IMR-90 (cell line): ENCODE data around the gene RFTN1. TPM values are rescaled to one million over a fixed set of nuclear protein-coding genes. Genes with fewer than 3 reads are reported as not detected.

ENCODE experiments used
- ATAC-seq: fragments of 200-7000 bp; cut with Tn5 transposase; 2 replicates; pipeline ENCODE4 v1.9.1; 2020; ENCODE audit warnings: low read depth, mild to moderate bottlenecking, moderate library complexity
- BruUV-seq: library from RNA; stranded (reverse); fragments of 400-500 nt; replicated peaks from 2 replicates; lab custom pipeline; 2021; lab: Mats Ljungman, UMichigan
- CTCF ChIA-PET: fragments of 300-600 bp; formaldehyde crosslinking; extraction: SDS; loops from one replicate; lab custom pipeline; 2021; ENCODE audit warnings: antibody characterized with exemption; lab: Yijun Ruan, JAX
- POLR2A ChIA-PET: fragments of 300-600 bp; sonication (Branson Sonifier 250); formaldehyde crosslinking; loops from one replicate; lab custom pipeline; 2022; ENCODE audit warnings: antibody characterized with exemption; ENCODE audit not compliant: unreplicated experiment; lab: Charles Lee
- DNase-seq: peaks from one replicate; pipeline ENCODE4 v3.0.0; 2013
- H2AFZ ChIP-seq: replicated peaks from 2 replicates; pipeline ENCODE3; 2013; ENCODE audit warnings: low read length, mild to moderate bottlenecking; ENCODE audit not compliant: poor library complexity
- H2AK5ac ChIP-seq: 2 replicates; pipeline ENCODE4 v1.6.1; 2013; ENCODE audit warnings: low read depth, low read length, inconsistent platforms
- H2AK9ac ChIP-seq: replicated peaks from 2 replicates; pipeline ENCODE3; 2013; ENCODE audit warnings: mild to moderate bottlenecking, low read depth, low read length, moderate library complexity; ENCODE audit not compliant: poor library complexity
- H2BK120ac ChIP-seq: 2 replicates; pipeline ENCODE4 v1.6.1; 2013; ENCODE audit warnings: low read depth, low read length, inconsistent platforms
- H2BK15ac ChIP-seq: 3 replicates; pipeline ENCODE4 v1.6.1; 2013; ENCODE audit warnings: low read depth, low read length, inconsistent platforms
- H2BK20ac ChIP-seq: 2 replicates; pipeline ENCODE4 v1.6.1; 2013; ENCODE audit warnings: low read depth, mild to moderate bottlenecking, inconsistent platforms, low read length, moderate library complexity
- H2BK5ac ChIP-seq: 2 replicates; pipeline ENCODE4 v1.6.1; 2013; ENCODE audit warnings: mild to moderate bottlenecking, low read depth, low read length, inconsistent platforms; ENCODE audit not compliant: poor library complexity, severe bottlenecking
- H3K14ac ChIP-seq: replicated peaks from 2 replicates; pipeline ENCODE4 v1.6.1; 2013; ENCODE audit warnings: low read depth, low read length, inconsistent platforms
- H3K18ac ChIP-seq: 2 replicates; pipeline ENCODE4 v1.6.1; 2013; ENCODE audit warnings: low read depth, low read length, control low read depth
- H3K23ac ChIP-seq: 2 replicates; pipeline ENCODE4 v1.6.1; 2013; ENCODE audit warnings: low read depth, low read length, inconsistent platforms
- H3K27ac ChIP-seq: 2 replicates; pipeline ENCODE4 v1.5.1; 2013; ENCODE audit warnings: mild to moderate bottlenecking, control low read depth, low read length; ENCODE audit not compliant: insufficient read depth
- H3K27me3 ChIP-seq: 2 replicates; pipeline ENCODE4 v1.6.1; 2013; ENCODE audit warnings: low read length; ENCODE audit not compliant: control insufficient read depth, insufficient read depth
- H3K36me3 ChIP-seq: 2 replicates; pipeline ENCODE4 v1.6.1; 2013; ENCODE audit warnings: low read length, mixed read lengths; ENCODE audit not compliant: control insufficient read depth, insufficient read depth
- H3K4ac ChIP-seq: 2 replicates; pipeline ENCODE4 v1.6.1; 2013; ENCODE audit warnings: low read depth, low read length, inconsistent platforms
- H3K4me1 ChIP-seq: 2 replicates; pipeline ENCODE4 v1.6.1; 2013; ENCODE audit warnings: low read length, mixed read lengths; ENCODE audit not compliant: control insufficient read depth, insufficient read depth
- H3K4me2 ChIP-seq: 2 replicates; pipeline ENCODE4 v1.6.1; 2013; ENCODE audit warnings: low read depth, mild to moderate bottlenecking, control low read depth, low read length, moderate library complexity
- H3K4me3 ChIP-seq: 2 replicates; pipeline ENCODE4 v1.5.1; 2013; ENCODE audit warnings: low read depth, mild to moderate bottlenecking, control low read depth, low read length, moderate library complexity; ENCODE audit not compliant: insufficient read depth
- H3K56ac ChIP-seq: 2 replicates; pipeline ENCODE4 v1.6.1; 2013; ENCODE audit warnings: low read length, inconsistent platforms; ENCODE audit not compliant: insufficient read depth; ENCODE audit errors: extremely low read depth
- H3K79me1 ChIP-seq, 2 experiments: 2 replicates each; pipeline ENCODE4 v1.6.1; 2013; ENCODE audit warnings: low read length in 2 of 2, inconsistent platforms in 1 of 2, low read depth in 1 of 2
- H3K9ac ChIP-seq: 2 replicates; pipeline ENCODE4 v1.6.1; 2013; ENCODE audit warnings: low read depth, low read length, control low read depth
- H3K9me1 ChIP-seq: 2 replicates; pipeline ENCODE4 v1.6.1; 2013; ENCODE audit warnings: low read length, inconsistent platforms; ENCODE audit not compliant: insufficient read depth
- H3K9me3 ChIP-seq: 2 replicates; pipeline ENCODE4 v1.6.1; 2013; ENCODE audit warnings: low read length; ENCODE audit not compliant: control insufficient read depth, insufficient read depth
- H4K20me1 ChIP-seq: 2 replicates; pipeline ENCODE4 v1.6.1; 2013; ENCODE audit warnings: low read length, inconsistent platforms; ENCODE audit not compliant: insufficient read depth
- H4K5ac ChIP-seq: 2 replicates; pipeline ENCODE4 v1.6.1; 2013; ENCODE audit warnings: mild to moderate bottlenecking, low read depth, low read length, control low read depth
- H4K8ac ChIP-seq, 2 experiments: 2 replicates each; pipeline ENCODE4 v1.6.1; 2013; ENCODE audit warnings: low read depth in 2 of 2, low read length in 2 of 2, control low read depth in 1 of 2, inconsistent platforms in 1 of 2
- H4K91ac ChIP-seq: 2 replicates; pipeline ENCODE4 v1.6.1; 2013; ENCODE audit warnings: low read depth, low read length, inconsistent platforms; ENCODE audit not compliant: insufficient read depth
- NFE2L2 ChIP-seq: fragments of 150-350 bp; IDR thresholded peaks from 2 replicates; pipeline ENCODE4 v1.6.1; 2016; ENCODE audit warnings: low read depth, mild to moderate bottlenecking, low read length
- RCOR1 ChIP-seq: IDR thresholded peaks from 2 replicates; pipeline ENCODE4 v1.6.1; 2012; ENCODE audit warnings: mild to moderate bottlenecking, low read length, improper control_type of control experiment; ENCODE audit not compliant: insufficient replicate concordance
- WGBS, 2 experiments: methylation state at CpG; one replicate each; pipeline versions ENCODE4 v1.1.5 to v1.1.7; 2013; ENCODE audit warnings: missing lambda C conversion rate in 2 of 2; ENCODE audit not compliant: insufficient read length in 1 of 2; ENCODE audit errors: extremely low coverage in 2 of 2; 5-methylcytosine and 5-hydroxymethylcytosine counted together
- dilution Hi-C: fragments of 300-500 bp; cut with HindIII; formaldehyde crosslinking; loops from one replicate; pipeline ENCODE4 v1.14.3; 2018; ENCODE audit warnings: low sequenced_read_pairs; ENCODE audit not compliant: unreplicated experiment
- in situ Hi-C: fragments of 300-500 bp; cut with MboI; formaldehyde crosslinking; loops from 3 replicates; pipeline ENCODE4 v1.14.3; 2019; ENCODE audit warnings: low sequenced_read_pairs, inconsistent platforms, mixed read lengths
- intact Hi-C: fragments of 100-400 bp; cut with micrococcal nuclease; formaldehyde crosslinking; loops from 2 replicates; pipeline ENCODE4 v1.10.0; 2022
- polyA plus RNA-seq, 3 experiments: library from polyadenylated mRNA; depleted of rRNA; stranded (reverse); fragments of >200 nt; gene quantifications; 2 replicates each; pipeline ENCODE4 v1.2.3, GENCODE V29; 2012; ENCODE audit warnings: low replicate concordance in 1 of 3
- total RNA-seq: library from RNA; depleted of rRNA; stranded (reverse); fragments of >200 nt; gene quantifications from 2 replicates; pipeline ENCODE4 v1.2.3, GENCODE V29; 2012

Gene RFTN1
- total and polyA plus RNA-seq, 2 of the 4 experiments (the other 2 are of a cell fraction) = 45.0 to 52.0 TPM

- H2BK5ac ChIP-seq = no peak overlapping the region
- H3K79me1 ChIP-seq = peaks cover 67 to 76% of the 10 kb centered on the region in 2 experiments
- no peak overlapping the region for H4K8ac ChIP-seq
- no TSS peak for BruUV-seq
- H3K56ac ChIP-seq = no peak overlapping the region
- no peak overlapping the region for H2BK120ac ChIP-seq
- no peaks in the 10 kb centered on the region for H3K4me1 ChIP-seq
- DNase-seq (no peak), ATAC-seq (no peak)
- dilution Hi-C loops = no loop called here
- peaks cover 4% of the 10 kb centered on the region for H3K9me3 ChIP-seq
- no peak overlapping the region for H4K91ac ChIP-seq
- H2BK20ac ChIP-seq = no peak overlapping the region
- H3K4me3 ChIP-seq = no peak overlapping the region
- no peak overlapping the region for H2BK15ac ChIP-seq
- peaks cover 16% of the 10 kb centered on the region for H3K9me1 ChIP-seq
- H2AK5ac ChIP-seq = peak overlapping the region; percentile 9; the same call in 1 of the 2 replicates
- no peak for TF ChIP-seq NFE2L2
- TF ChIP-seq RCOR1 = no peak
- no peak overlapping the region for H3K14ac ChIP-seq
- no peak overlapping the region for H3K9ac ChIP-seq
- H3K4ac ChIP-seq = no peak overlapping the region; the same call in 1 of the 2 replicates
- no peak overlapping the region for H3K18ac ChIP-seq
- H3K4me2 ChIP-seq = no peak overlapping the region
- no peak overlapping the region for H3K27ac ChIP-seq
- in situ Hi-C loops = no loop called here
- peaks cover 23% of the 10 kb centered on the region for H3K36me3 ChIP-seq
- 85% methylated on average over 4 of the region's 9 CpGs; no CpG with 5 or more reads in 1 of the 2 experiments for WGBS, 2 experiments
- peaks cover 21% of the 10 kb centered on the region for H4K20me1 ChIP-seq
- H4K5ac ChIP-seq = no peak overlapping the region
- H2AK9ac ChIP-seq = no peak overlapping the region
- ChIA-PET POLR2A (no interaction called here), CTCF (no interaction called here)
- H3K27me3 ChIP-seq = no peaks in the 10 kb centered on the region
- no peak overlapping the region for H3K23ac ChIP-seq
- intact Hi-C loops = no loop called here
- no peak overlapping the region for H2AFZ ChIP-seq
Observed at GRCh38 chr3:16467393-16467792, 46.1 kb downstream of the RFTN1 start.
